HG03039 (cell line): ENCODE data around the gene DLEC1.
"Not testable (repeated sequence)": the region's sequence is repeated elsewhere in the genome, so short reads cannot be mapped to it uniquely, and the experiment has no call there.

Experiments used
- ATAC-seq: cut with Tn5 transposase; IDR thresholded peaks from one replicate; pipeline ENCODE4 v1.9.1; 2021; ENCODE audit warnings: mild to moderate bottlenecking, moderate library complexity; ENCODE audit not compliant: unreplicated experiment

Gene DLEC1

DNA sequence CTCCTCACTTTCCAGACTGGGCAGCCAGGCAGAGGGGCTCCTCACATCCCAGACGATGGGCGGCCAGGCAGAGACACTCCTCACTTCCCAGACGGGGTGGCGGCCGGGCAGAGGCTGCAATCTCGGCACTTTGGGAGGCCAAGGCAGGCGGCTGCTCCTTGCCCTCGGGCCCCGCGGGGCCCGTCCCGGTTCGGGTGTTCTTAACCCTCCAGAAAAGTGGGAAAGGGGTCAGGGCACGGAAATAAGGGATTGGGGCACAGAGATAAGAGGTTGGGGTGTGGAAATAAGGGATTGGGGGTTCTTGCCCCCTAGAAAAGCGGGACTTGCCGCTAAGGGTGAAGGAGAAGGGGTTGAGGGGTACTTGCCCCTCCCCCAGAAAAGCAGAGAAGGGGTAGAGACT is 43.3 kb downstream of the DLEC1 start:
- not testable (repeated sequence) for ATAC-seq

DNA sequence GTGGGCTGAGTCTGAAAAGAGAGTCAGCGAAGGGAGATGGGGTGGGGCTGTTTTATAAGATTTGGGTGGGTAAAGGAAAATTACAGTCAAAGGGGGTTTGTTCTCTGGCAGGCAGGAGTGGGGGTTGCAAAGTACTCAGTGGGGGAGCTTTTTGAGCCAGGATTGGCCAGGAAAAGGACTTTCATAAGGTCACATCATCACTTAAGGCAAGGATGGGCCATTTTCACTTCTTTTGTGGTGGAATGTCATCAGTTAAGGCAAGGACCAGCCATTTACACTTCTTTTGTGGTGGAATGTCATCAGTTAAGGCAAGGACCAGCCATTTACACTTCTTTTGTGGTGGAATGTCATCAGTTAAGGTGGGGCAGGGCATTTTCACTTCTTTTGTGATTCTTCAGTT is 44.2 kb downstream of the DLEC1 start:
- not testable (repeated sequence) for ATAC-seq

DNA sequence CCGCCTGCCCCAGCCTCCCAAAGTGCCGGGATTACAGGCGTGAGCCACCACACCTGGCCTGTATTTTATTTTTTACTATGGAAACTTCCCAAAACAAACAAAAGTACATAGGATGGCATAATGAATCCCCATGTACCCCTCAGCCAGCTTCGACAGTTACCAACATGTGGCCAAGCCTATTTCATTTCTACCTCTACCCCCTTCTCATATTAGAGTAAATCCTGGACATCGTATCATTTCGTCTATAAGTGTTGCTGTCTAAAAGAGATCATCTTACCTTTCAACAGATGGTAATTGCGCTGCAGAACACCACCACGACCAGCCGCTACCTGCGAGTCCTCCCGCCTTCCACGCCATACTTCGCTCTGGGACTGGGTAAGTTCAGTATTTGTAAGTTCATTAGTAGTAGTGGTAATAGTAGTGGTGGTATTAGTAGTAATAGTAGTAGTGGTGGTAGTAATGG is 44.9 kb downstream of the DLEC1 start:
- ATAC-seq: no peak

DNA sequence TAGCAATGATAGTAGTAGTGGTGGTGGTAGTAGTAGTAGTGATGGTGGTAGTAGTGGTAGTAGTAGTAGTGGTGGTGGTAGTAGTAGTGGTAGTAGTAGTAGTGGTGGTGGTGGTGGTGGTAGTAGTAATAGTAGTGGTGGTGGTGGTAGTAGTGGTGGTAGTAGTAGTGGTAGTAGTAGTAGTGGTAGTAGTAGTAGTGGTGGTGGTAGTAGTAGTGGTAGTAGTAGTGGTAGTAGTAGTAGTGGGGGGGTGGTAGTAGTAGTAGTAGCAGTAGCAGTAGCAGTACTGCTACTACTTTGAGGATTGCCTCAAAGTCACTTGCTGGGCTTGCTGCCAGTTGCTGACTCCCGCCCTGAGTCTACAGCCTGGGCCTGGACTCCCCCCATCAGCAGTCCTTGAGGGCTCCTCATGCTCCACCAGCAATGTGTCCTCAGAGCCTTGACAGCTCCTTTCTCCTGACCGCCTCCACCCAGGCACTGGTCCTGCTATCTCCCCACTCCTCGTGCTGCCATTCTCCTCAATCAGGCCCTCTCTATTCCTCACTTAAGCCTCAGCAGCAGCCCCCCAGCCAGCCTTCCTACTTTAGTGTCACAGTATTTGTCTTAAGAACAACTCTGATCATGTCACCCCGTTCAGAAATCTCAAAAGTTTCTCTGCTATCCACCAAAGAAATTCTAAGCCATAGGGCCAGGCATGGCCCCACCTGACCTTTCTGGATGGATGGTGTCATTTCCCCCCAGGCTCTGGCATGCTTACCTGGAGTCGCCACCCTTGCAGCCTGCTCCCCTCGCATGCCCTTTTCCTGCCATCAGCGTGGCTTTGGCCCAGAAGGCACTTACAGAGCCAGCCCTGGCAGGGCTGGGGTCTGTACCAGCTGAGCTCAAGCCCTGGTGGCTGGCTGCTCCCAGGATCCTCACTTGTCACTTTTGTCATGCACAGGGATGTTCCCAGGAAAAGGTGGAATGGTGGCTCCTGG is 45.6 kb downstream of the DLEC1 start:
- ATAC-seq: no peak

DNA sequence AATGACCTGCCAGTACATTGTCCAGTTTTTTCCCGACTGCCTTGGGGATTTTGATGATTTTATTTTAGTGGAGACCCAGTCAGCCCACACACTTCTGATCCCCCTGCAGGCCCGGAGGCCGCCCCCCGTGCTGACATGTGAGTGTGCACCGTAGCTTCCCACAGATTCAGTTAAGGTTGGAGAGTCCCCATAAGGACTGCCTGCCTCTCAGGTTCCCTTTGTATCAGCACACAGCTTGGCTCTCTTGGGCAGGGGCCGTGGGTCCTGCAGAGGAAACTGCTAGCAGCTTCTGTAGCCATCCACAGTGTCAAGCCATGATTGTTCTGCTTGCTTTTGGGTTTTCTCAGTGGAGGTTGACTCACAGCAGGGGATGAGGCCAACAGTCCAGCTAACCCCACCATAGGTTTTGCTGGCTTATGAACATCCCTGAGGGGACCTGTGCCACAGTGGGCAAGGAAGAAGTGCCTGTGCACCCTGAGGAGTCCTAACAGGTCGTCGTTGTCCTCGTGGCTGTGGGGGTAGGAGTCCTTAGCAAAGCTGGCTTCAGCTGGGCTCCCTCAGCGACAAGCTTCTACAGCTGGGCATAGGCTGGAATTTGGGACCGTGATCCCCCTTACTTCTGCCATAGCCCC is 46.4 kb downstream of the DLEC1 start:
- no peak for ATAC-seq

DNA sequence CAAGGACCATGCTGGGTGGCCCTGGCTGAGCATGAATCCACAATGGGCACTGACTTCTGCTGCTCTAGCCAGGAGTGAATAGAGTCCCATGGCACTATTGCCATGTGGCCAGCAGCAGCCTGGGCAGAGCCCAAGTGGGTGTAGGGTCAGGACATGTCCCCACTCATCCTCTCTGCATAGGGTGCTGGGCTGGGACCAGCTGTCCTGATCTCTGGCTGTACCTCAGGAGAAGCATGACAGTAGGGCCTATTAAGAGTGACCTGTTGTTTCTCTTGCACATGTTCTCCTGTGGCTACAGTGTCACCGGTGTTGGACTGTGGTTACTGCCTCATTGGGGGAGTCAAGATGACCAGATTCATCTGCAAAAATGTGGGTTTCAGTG is 46.9 kb downstream of the DLEC1 start:
- ATAC-seq: no peak

DNA sequence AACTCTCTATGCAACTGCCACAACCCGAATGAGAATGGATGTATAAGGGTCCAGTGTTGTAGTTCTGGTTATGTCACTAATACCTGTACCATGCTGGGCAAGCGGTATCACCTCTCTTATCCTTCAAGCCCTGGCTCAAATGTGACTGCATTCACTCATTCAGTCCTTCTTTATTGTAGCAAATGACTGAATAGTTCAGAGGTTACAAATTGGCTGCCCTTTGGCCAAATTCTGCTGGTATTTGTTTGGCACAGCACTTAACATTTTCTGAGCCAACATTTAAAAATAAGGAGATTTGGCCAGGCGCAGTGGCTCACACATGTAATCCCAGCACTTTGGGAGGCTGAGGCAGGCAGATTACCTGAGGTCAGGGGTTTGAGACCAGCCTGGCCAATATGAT is 47.5 kb downstream of the DLEC1 start:
- no peak for ATAC-seq

DNA sequence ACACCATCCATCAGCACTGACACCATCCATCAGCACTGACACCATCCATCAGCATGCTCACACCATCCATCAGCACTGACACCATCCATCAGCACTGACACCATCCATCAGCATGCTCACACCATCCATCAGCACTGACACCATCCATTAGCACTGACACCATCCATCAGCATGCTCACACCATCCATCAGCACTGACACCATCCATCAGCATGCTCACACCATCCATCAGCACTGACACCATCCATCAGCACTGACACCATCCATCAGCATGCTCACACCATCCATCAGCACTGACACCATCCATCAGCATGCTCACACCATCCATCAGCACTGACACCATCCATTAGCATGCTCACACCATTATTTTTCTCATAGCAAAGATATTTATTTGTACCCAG is 48.3 kb downstream of the DLEC1 start:
- not testable (repeated sequence) for ATAC-seq

DNA sequence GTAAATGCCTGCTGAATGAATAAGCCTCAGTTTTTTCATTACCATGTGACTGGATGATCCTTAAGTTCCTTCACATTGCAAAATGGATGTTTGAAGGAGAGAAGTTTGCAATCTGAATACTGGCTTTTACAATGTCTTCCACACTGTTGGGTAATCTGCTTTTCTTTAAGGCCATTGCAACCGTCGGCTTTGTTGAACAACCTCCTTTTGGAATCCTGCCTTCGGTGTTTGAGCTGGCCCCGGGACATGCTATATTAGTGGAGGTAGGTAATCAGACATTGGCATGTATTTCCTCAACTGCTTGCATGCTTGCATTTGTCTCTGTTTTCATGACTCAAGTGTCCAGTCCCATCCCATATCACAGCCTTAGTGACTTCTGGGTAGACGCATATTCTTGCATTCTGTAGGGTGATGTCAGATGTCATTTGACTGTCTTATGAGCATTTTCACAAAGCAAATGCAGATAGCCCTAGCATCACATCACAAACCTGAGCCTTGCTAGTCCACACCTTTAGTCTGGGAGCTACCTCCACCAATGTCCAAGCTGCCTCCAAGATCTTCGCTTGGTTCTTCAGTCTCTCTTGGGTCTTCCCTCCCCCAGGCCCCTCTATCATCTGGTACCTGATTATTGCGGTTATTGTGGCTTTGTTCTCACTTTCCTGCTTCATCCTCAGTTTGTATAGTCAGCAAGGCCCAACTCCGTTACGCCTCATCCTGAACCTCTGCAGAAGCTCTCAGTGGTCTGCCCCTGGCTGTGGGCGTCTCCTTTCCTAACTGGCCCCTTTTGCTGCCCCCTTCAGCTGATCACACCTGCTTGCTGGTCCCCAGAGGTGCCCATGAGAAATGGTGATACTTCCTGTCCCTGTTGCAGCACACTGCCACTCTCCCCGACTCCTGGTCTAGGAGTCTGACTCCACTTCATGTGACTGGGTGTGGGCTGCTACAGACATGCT is 49.4 kb downstream of the DLEC1 start:
- ATAC-seq: no peak

DNA sequence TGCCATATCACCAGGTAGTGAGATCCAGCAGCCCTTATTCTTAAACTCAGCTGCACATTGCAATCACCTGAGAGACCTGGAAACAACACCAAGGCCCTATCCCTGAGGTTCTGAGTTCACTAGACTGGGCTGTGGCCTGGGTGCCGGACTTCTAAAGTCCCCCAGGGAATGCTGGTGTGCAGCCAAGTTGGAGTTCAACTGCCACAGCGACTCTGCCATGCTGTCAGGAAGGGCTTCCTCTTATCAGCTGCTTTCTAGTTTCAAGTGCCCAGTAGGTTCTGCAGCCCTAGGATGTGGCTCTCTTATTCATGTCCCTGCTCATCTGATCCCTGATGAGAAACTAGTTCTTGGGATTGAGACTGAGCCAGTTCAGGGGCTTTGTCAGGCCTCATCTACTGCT is 50.2 kb downstream of the DLEC1 start:
- ATAC-seq: no peak

DNA sequence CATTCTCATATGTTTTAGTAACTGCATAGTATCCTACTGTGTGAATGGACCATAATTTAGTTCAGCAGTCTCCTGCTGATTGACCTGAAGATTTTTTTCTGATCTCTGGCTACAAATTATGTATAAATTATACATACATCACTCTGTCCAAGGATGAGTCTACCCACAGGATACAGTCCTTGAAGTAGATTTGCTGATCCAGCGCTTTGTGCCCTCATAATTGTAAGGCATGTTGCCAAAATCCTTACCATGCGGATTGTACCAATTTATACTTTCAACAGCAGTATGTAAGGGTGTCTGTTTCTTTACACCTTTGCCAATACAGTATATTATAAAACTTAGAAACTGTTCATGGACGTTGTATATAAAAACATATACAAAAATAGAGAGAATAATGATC is 51.4 kb downstream of the DLEC1 start:
- ATAC-seq: no peak

DNA sequence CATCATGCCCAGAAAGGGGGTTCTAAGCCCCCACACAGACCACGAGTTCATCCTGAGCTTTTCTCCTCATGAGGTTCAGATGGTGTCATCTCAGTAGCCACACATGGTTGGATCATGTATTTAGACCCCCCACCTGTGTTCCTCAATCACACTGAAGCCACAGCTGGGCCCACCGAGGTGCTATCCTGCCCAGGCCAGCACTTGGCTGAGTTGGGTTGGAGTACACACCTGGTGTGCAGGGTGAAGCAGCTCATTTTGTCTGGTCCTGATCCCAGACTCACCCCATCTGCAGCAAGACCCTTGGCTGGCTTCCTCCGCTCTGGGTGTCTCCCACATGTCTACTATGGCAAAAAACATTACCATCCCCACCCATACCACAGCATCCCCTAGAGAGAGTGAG is 56.0 kb downstream of the DLEC1 start:
- no peak for ATAC-seq

DNA sequence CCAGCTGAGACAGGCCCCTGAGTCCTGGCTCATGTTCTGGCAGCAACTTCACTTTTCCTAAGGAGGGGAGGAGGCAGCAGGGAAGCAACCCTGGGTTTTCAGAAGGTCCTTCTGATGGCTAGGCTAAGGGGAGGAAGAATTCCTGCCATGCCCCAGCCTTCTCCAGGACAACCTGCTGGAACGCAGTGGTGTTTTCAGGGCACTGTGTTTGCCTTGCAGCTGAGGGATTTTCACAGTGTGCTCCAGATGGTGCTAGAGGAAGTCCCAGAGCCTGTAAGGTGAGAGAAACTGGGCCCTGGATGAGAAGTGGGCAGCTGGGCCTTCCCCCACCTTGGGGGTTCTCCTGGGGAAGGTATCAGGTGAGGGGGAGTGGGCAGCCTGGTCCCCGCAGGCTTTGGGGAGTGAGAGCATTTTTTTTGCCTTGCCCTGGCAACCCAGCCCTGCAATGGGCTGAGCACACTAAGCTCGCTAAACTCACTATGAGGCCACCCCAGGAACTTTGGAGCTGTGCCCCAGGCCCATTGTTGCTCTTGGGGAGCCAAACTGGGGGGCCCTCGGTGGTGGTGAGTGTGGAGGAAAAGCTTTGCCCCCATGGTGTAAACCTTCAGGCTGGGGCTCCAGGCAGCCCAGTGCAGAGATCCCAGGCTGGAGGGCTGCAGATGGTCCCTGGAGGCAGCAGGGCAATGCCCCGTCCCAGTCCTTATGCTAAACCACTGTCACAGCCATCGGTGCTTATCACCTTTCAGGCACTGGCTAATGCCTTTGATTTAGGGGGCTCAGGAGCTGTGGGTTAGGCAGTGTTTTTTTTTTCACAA is 56.9 kb downstream of the DLEC1 start:
- no peak for ATAC-seq

DNA sequence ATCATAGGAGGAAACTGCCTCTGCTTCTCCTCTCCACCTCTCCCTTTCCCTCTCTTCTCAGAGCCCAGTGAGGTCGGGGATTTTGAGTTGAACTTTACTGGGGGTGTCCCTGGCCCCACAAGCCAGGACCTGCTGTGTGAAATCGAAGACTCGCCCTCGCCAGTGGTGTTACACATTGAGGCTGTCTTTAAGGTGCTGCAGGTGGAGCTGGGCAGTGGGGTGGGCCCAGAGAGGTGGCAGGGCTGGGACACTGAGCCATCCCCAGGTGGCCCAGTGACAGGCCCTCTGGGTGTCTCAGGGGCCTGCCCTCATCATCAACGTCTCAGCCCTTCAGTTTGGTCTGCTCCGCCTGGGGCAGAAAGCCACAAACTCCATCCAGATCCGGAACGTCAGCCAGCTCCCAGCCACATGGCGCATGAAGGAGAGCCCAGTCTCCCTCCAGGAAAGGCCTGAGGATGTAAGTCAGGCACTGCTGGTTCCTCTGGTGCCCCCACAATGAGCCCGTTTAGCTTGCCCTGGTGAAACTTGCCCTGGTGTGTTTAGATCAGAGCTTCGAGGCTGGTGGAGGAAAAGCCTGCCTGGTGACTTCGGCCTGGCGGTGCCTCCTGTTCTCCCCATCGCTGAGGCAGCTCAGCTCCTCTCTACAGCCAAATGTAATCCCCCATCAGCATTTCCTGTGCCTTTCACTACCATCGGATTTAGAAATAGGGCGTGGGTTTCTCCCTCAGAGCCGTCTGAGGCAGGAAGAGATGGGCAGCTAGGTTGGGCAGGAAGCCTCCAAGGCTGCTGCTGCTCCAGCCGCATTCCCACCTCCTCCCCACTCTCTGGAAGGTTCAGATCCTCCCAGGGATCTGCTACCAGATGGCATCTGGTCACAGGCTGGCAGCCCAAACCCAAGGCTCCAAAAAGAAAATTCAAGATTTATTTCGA is 58.7 kb downstream of the DLEC1 start:
- no peak for ATAC-seq

DNA sequence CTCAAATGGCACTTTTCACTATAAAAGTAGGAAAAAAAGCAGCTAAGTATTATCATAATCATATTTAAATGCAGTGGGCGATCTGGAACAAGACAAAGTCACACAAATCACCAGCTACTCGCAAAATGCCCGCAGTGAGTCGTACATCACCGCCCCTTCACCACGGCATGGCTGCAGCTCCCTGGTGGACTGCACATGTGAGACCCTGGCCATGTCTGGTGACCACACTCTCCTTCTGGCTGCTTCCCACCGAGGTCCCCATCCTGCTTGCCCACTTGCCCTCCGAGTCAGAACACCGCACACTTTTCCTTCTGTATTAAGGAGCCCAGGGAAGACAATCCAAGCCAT is 59.3 kb downstream of the DLEC1 start:
- no peak for ATAC-seq

DNA sequence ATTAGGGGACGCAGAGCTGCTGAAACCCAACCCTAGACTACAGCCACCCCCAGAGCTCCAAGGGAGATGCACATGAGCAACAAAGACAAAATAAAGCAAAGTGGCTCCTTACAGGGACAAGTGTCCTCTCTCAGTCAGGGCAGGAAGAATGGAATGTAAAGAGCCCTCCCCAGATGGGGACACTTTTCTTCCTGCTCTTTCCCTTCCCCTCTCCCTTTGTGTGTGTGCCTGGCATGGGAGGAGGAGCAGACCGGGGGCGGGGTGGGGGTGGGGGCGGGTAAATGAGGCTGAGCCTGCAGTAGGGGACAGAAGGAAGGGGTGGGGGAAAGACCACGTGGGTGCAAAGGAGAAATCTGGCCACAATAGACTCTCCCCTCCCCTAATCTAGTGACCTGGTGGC is 60.5 kb downstream of the DLEC1 start:
- ATAC-seq: no peak

DNA sequence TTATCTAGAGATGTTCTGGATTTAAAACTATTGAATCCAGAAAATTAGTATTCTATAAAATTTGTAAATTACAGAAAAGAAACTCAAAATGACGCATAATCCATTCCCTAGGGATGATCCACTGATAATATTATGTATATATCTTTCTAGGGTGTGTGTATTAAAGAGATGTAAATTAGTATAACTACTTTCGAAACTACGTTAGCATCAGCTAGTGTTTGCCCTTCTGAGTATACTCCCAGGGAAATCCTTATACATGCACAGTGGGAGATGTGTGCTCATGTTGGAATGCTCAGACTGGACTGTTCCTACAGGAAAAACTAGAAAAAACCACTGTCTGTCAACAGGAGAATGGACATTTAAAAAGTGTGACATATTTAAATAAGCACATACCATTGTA is 61.5 kb downstream of the DLEC1 start:
- no peak for ATAC-seq

DNA sequence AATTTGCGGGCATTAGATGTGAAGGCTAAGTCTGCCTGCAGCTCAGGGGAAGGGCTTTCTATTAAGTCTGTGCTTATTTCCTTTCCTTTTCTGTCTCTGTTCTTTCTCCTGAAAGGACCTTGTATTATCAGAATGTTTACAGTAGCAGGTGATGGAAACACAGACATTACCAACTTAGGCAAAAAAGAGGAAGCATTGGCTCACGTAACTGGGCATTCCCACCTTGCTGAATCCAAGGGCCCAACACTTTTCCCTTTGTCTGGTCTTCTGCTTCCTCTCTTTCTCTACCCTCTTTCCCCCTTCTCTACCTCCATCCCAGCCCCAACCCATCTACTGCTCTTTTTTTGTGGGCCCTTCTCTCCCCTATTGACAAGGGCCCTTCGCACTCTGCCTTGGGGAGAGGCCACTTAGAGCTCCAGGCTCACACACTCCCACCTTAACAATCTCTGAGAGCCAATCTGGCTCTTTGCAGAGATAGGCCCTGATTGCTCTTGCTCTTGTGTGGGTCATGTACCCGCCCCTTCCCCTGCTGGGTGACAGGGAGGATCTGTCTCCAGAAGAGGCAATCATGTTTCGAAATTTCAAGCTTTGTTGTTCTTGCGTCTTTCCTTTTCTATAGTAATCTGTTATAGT is 62.9 kb downstream of the DLEC1 start:
- ATAC-seq: no peak

DNA sequence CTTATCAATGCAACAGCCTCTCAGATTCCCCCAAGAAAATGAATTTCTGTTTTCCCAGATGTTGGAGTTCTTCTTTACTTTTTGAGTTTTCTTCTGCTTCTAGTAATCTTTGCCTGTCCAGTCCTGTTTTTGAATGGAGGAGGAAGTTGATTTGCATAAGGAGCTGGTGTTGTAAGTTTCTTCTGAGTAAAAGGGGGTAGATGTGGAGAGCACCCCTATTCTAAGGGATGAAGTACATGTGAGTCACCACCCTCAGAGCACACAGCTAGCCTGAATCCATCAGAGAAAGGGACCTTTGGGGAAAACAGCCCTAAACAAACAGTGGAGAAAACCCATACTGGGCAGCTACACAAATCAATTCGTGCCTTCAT is 63.4 kb downstream of the DLEC1 start:
- no peak for ATAC-seq
